NCI-H524 (cell line): ENCODE results near the gene APOA4.
A peak's percentile ranks its signal among the peaks of the same experiment; 100 is the strongest.

Experiments used
- DNase-seq, 2 experiments: peaks; one replicate each; lab custom pipeline; 2025; lab: John Stamatoyannopoulos, UW

Gene APOA4

DNA sequence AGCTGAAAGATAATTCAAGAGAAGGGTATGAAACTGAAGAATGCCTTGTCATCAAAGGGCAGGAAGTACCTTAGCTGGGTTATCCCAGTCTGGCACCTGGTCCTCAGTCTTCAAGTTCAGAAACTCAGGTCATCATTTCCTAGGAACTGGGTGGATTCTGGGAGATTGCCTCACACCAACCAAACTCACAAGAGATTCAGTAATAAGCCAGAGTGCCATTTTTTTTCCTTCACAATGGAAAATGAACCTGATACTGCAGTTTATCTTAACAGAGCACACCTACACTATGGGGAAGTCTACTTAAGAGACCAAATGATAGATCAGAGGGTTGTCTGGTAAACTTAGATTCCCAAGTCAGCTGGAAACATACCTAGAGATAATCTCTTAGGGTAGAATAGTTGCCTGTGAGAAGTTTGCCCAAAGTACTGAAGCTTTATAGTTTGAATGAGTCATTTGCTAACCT, 46.6 kb downstream of the APOA4 start:
- no peak for DNase-seq

DNA sequence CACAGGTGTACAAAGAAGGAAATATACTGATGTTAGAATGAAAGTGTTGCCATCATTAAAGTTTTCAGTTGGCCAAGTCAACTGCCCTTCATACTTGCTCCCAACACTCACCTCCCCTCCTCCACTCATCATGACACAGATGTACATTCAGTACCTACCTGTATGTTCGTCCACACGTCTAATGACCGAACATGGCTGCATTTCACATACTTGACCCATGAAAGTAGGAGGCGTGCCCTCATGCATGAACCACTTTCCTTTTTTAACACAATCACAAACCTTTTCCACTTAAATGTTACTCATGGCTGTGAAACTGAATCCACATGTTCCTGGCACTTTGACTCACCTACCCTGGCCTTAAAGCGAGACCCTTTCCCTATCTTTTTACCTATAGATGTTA, 47.1 kb downstream of the APOA4 start:
- DNase-seq, result no peak

DNA sequence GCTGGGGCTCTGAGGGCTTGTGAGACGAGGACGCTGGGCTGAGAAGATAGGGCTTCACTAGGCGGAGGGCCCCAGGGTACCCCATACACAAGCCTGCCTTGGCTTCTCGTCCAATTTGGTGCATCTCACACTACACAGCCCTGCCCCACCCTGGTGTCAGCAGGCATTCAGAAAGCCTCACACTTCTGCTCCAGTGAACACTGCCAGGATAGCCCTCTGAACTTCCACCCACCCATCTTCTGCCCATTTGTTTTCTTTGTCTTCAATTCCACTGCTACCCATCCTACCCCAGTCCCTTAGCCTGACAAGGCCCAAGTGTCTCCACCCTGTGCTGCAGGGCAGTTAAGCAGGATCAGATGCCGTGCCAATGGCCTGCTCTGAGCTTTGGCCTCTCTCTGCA, 48.4 kb downstream of the APOA4 start:
- DNase-seq, result no peak

DNA sequence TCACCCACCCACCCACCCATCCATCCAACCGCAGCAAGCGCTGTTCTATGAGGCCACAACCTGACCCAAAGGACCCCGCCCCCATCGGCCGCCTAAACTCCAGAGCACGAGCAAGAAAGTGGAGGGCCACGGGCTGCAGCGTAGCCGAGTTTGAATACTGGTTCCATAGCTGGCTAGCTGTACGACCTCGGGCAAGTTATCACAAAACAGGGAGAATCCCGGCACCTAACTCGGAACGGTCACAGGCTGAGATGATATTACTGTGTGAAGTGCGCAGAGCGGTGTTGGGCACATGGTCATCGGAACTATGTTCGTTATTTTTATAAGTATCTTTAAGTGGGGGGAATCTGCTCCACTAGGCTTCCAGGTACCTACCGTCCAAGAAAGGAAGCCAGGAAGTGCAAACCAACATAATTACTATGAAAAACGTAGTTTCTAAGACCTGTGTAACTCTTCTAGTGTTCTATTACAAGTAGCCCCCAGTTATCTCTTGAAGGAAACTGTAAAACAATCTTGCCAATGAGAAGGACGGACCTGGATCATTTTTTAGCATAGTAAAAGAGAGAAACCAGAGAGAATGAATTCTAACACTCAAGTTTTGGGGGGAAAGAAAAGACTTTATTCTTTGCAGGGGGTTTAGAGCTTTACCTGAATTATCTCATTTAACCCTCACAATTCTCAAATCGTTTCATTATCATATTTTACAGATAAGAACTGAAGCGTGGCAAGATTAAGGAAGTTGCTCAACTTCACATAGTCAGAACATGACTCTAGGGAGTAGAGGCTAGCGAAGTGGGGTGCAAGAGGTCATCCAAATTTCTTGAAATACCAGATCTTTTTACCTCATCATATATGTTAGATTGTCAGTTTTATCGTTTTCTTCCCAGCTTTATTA, 49.7 kb downstream of the APOA4 start:
- DNase-seq, result peak; percentile 34 to 67

DNA sequence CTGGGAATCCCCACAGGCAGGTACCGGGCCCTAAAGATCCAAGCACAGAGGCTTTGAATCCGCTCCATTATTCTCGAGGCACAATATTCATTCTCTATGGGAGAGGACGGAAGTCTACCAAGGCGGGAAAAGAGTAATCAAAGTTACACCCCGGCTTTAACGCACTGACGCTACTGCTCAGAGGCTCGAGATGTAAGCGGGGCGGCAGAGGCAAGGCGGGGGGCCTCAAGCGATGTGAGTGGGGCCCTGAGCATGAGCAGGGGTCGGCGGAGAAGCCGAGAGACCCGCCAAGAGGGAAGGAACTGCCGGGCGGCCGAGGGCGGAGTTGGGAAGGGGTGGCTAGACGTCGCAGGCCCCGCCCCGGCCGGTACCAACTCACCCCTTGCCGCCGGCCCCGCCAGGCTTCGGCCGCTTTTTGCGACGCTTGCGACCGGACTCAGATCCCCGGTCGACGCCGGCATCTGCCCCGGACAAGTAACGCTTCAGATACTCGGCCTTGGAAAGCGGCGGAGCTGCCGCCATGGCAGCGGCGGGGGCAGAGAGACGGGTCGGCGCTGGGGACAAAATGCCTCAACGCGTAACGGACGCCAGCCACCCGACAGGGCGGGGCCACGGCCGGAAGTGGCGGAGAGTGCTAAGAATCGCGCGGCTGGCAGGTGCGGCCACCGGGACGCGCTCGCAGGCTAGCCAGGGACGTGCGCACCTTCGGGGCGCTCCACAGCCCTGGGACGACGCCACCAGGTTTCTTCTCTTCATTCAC, 50.5 kb downstream of the APOA4 start, which contains the start of gene BUD13:
BUD13 (minus strand) TSS at position 545 of the 760 bp plus-strand sequence; CDS start at position 522, 23 bp downstream.
- peak; percentile 42 to 81 for DNase-seq

DNA sequence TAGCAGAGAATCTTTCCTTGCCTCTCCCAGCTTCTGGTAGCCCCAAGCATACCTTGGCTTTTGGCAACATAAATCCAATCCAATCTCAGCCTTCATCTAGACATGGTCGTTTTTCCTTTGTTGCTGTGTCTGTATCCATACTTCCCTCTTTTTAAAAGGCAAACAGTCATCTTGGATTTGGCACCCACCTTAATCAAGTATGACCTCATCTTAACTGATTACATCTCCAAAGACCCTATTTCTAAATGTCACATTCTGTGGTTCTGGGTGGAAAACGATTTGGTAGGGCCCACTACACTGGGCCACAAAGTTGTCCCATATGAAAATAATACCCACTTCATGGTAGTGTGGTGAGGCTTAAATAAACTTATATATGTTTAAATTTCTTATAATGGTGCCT, 51.2 kb downstream of the APOA4 start:
- DNase-seq, result no peak
